WERI-Rb-1 (cell line): ENCODE measurements around the gene GPHN.

ENCODE experiments used
- DNase-seq: peaks from one replicate; pipeline ENCODE4 v3.0.0-alpha.2; 2020
- H3K27ac ChIP-seq: fragments of 250-450 bp; sonication (Bioruptor Pico); 2 replicates; pipeline ENCODE4 v1.5.1; 2020; ENCODE audit warnings: mild to moderate bottlenecking, moderate library complexity
- H3K27me3 ChIP-seq: fragments of 250-450 bp; sonication (Bioruptor Pico); 2 replicates; pipeline ENCODE4 v1.5.1; 2021; ENCODE audit warnings: mild to moderate bottlenecking, low read depth, moderate library complexity; ENCODE audit not compliant: insufficient read depth, severe bottlenecking
- H3K36me3 ChIP-seq: fragments of 250-450 bp; sonication (Bioruptor Pico); 2 replicates; pipeline ENCODE4 v1.5.1; 2020; ENCODE audit warnings: mild to moderate bottlenecking, moderate library complexity
- H3K4me3 ChIP-seq: 2 replicates; pipeline ENCODE4 v1.5.1; 2011; ENCODE audit warnings: low read depth, mild to moderate bottlenecking, control low read depth, low read length
- H3K9me3 ChIP-seq: fragments of 250-450 bp; sonication (Bioruptor Pico); 2 replicates; pipeline ENCODE4 v1.5.1; 2021; ENCODE audit warnings: mild to moderate bottlenecking, moderate library complexity; ENCODE audit not compliant: severe bottlenecking
- CTCF ChIP-seq: IDR thresholded peaks from 2 replicates; pipeline ENCODE4 v1.5.1; 2011; ENCODE audit warnings: low read depth, mild to moderate bottlenecking, control low read depth, inconsistent platforms, low read length

The GPHN gene

DNA sequence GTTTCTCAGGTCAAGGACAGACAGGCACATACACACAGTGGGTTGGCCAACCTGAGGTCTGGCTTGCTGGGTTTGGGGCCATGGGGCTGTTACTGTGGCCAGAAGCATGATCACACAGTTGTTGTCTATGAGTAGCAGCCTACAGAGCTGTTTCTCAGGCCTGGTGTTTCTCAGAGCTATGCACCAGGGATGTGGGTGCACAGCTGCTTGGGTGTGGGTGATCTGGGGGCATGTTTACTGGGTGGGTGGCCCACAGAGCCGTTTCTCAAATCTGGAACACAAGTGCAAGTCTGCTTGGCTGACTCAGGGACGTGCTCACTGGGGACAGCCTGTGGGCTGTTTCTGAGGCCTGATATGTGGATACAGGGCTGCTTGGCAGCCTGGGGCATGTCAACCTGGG, 710.2 kb downstream of the GPHN start:
- H3K9me3 ChIP-seq, result no peaks in the 10 kb centered on the region
- no peak for TF ChIP-seq CTCF
- no peaks in the 10 kb centered on the region for H3K27me3 ChIP-seq
- DNase-seq, result no peak
- H3K36me3 ChIP-seq, result no peaks in the 10 kb centered on the region
- H3K27ac ChIP-seq, result no peak overlapping the region
- no peak overlapping the region for H3K4me3 ChIP-seq

DNA sequence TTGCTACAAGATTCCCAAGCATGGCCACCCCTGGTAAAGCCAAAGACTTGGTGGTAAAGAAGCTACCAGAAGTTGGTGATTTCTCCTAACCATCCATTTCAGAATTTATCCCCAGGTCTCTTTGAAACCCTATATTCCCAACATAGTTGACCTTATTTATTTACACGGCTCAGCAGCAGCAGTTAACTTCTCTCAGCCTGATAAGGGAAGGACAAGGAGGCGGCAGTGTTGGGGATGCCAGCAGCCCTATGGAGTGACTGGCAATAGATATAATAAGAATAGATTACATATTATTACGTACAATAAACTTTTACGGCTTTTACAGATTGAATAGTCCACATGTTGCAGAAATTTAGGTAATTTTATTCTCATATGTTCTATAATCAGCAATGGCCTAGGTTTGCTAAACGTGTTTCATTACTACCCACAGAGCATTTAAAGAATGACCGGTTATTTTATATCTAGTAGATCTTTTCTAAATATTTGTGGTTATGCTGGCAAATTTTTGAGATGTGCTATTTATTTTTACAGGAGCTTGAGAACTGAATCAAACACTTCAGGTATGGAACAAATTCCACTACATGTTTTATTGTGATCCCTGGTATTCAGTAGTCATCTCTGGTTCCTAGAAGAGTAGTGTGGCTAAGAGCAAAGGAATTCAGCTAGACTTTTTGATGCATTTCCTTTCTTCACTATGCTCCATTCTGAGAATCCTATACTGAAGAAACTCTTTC, 713.5 kb downstream of the GPHN start:
- DNase-seq, result no peak

DNA sequence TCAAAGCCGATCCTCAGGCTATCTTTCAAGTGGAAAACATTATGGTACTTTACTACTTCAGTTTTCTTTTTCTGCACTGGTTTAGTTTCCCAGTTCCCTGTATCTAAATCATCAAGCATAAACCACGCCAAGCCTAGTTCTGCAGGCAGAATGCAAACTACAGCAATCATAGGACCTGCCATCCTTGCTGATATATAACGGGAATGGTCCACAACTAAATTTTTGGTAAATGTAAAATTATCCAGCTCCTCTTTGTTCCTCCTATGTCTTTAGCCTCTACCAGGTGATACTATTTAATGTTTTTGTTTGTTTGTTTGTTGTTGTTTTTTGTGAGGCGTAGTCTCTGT, 714.0 kb downstream of the GPHN start:
- TF ChIP-seq CTCF, result no peak
- Histone ChIP-seq H3K27ac (no peak overlapping the region), H3K36me3 (no peaks in the 10 kb centered on the region), H3K4me3 (no peak overlapping the region), H3K9me3 (no peaks in the 10 kb centered on the region), H3K27me3 (no peaks in the 10 kb centered on the region)
- DNase-seq, result no peak

More for the DNA sequence above, 713.5 kb downstream of the GPHN start:
- Histone ChIP-seq H3K4me3 (no peak overlapping the region), H3K36me3 (no peaks in the 10 kb centered on the region), H3K27me3 (no peaks in the 10 kb centered on the region), H3K27ac (no peak overlapping the region), H3K9me3 (no peaks in the 10 kb centered on the region)
- no peak for TF ChIP-seq CTCF

- Histone ChIP-seq H3K27ac (no peak overlapping the region), H3K36me3 (no peaks in the 10 kb centered on the region), H3K9me3 (no peaks in the 10 kb centered on the region), H3K4me3 (no peak overlapping the region), H3K27me3 (no peaks in the 10 kb centered on the region)
- no peak for TF ChIP-seq CTCF
- DNase-seq, result no peak
Observed at GRCh38 chr14:67225523-67225922, 717.6 kb downstream of the GPHN start.

- H3K27ac ChIP-seq, result no peak overlapping the region
- no peak for TF ChIP-seq CTCF
- H3K36me3 ChIP-seq, result no peaks in the 10 kb centered on the region
- H3K9me3 ChIP-seq, result no peaks in the 10 kb centered on the region
- DNase-seq, result no peak
- no peak overlapping the region for H3K4me3 ChIP-seq
- no peaks in the 10 kb centered on the region for H3K27me3 ChIP-seq
Observed at GRCh38 chr14:67228325-67228984, 720.5 kb downstream of the GPHN start.
